ENCODE data around the gene GPM6B.
"Not testable (repeated sequence)": the region's sequence is repeated elsewhere in the genome, so short reads cannot be mapped to it uniquely, and the experiment has no call there.

Gene GPM6B

DNA sequence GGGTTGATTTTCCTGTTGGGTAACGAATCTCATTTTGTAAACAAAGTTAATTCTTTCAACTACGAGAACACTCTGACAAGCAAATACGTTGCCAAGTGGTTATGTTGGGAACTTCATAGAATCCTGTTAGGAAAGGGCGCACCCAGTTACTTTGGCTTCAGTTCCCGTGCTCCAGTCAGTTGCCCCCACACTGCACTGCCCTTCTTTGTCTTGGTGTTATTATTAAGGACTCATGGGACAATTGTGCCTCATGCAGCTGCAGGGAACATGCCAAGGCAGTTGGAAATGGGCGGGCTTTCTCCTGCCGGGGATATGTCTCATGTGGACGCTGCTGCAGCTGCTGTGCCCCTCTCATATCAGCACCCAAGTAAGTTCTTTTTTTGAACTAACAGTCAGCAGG lies 53.4 kb downstream of the GPM6B start:
- no peak for DNase-seq

DNA sequence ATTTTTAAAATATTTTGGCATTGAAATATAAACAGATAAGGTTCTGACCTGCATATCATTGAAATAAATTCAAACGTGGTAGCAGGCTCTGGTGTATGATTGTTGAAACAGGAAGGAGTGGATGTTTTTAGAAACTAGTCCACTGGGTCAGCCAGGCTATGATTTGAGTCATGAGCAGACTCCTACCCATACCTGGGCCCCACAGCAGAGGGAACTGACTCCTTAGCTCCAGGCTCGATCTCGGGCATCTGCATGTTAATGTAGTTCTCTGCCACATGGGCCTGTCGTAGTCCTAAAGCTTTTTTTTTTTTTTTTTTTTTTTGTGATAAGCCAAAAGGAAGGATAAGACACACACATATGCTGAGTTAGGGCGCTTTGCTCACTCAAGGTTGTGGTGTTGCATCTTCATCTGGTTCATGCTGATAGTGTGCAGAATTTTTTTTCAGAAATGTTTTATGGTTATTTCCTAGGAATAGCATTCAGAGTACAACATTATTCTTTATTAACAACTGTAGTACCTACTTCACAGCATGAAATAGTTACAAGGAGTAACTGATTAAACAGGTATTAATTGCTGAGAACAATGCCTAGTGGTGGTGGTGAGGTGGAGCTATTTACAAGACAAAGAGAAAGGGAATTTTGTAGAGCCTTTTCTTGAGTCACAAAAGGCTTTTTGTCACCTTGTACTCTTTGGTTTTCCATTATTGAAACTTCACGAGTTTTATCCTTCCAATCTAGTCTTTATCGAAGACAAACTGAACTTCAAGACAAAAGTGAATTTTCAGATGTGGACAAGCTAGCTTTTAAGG lies 55.1 kb downstream of the GPM6B start:
- no peak for DNase-seq

DNA sequence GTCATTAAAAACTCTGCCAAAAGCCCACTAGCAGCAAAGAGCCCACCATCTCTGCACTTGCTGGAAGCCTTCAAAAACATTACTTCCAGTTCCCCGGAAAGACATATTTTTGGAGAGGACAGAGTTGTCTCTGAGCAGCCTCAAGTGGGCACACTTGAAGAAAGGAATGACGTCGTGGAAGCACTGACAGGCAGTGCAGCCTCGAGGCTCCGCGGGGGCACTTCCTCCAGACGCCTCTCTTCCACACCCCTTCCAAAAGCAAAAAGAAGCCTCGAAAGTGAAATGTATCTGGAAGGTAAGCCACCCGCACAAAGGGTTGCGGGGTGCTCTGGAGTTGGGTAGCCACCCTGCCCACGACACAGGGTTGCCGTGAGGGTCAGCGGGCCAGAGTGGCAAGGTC lies 56.5 kb downstream of the GPM6B start:
- DNase-seq, result no peak

DNA sequence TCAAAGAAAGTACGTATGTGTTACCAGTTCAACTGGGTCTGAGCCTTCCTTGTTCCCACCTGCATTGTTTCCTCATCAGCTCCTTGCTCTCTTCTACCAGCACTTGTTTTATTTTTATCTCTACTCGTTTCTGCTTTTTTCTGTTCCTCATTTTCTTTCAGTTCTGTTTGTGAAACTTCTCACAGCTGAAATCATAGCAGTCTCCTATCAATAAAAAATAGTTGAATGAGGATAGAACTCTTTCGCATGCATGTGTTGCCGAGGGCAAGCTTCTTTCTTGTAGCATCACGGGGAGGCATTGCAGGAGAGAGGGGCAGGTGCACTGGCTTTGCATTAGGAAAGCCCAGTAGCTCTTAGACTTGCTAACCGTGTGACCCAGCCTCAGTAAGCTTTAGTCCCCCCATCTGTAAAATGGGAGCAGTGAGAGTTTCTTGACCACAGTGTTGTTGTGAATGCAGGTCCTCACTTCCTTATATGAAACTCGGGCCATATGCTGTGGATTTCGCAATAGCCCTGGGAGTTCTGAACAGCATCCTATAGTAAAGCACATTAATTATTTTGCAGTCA lies 57.7 kb downstream of the GPM6B start:
- peak in 1 of 2 donors; percentile 18 for DNase-seq

DNA sequence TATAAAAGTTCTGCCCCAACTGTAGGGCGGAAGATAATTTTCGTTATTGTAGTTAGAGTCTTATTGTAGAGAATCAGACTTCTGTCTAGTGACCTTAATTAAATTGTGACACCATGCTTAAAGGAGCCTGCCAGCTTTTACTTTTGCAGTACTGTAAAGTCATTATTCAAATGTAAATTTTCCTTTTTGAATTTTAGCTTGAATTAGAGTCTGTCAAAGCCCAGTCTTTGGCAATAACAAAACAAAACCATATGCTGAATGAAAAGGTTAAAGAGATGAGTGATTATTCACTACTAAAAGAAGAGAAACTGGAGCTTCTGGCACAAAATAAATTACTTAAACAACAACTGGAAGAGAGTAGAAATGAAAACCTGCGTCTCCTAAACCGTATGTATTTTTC lies 60.5 kb downstream of the GPM6B start:
- no peak for DNase-seq

DNA sequence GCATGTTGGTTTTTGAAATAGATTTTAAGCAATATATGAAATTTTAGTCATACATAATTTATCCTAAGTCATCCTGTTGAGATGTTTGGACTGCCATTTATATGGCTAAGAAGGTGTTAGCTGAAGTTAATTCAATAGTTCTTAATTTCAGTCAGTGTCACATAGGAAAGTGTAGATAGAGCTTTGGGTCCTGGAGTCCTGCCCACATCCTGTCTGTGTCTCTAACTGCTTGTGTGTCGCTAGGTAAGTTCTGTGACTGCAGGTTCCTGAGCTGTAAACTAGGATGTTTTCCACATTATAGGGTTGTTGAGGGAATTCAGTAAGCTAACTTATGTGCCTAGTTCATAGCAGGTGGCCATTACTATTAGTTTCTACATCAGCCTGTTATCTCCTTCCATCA lies 61.6 kb downstream of the GPM6B start:
- no peak for DNase-seq

DNA sequence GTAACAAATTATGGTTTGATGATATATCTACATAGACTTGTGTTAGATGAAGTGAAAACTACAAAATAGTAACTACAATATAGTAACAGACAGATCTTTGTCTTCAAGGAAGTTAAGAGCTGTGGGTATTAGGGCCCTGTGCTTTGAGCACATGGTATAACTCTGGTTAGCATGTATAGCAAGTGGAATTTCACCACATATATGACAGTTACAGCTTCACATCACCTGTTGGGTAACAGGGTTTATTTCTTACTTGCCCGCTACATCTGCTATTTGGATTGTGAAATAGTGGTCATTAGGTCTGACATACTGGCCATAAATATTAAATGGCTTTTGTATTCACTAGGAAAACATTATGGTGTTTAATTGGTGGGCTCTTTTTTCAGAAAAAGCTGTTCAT lies 62.1 kb downstream of the GPM6B start:
- DNase-seq, result no peak

DNA sequence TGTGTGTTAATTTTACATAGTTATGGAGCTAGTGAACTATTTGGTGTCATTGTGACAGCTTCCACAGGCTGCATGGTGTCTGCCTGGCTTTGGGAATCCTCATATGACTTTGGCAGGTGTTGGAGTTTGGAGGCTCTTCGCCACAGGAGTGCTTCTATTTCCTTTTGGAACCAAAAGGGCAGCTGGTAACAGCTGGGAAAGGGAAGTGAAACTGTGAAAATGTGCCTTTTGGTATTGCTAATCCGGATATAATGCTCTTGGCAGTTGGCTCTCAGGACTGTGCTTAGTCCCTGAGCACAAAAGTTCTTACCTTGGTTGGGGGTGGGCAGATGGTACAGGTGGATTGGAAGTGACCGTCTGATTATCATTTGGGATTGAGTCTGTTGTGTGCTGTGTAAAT lies 64.2 kb downstream of the GPM6B start:
- peak in 1 of 2 donors; percentile 43 for DNase-seq

DNA sequence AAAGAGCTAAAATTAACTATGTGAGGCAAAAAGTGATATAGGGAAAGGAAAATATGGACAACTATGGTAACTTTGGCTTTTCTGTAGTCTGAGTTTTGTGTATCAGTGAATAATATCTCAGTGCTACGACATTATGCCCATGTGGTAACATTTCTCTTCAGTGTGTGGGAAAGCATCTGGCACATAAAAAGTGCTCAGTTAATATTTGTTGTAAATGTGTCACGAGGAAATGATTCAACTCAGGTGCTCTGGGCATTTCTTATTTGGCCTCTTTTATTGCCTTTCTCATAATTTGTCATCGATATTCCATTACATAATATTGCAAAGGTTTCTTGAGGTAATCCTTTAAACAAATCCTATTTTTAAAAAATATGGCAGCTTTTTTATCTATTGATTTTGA lies 64.8 kb downstream of the GPM6B start:
- no peak for DNase-seq

DNA sequence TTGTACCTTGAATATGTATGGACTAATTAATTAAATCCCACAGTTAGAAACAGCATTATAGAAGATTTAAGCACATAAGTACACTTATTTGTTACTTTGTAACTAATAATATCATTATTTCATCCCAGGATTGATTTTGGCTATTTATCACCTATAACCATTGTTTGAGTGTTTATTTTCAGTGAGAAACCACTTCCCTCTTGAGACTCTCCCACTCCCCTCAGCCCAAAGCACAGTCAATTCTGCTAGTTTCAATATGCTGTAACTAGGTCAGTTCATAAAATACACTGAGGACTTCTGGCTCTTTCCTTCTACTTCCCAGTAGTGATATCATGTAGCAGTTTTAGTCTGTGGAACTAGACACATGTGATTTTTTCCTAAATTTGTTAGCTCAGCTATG lies 66.1 kb downstream of the GPM6B start:
- no peak for DNase-seq

DNA sequence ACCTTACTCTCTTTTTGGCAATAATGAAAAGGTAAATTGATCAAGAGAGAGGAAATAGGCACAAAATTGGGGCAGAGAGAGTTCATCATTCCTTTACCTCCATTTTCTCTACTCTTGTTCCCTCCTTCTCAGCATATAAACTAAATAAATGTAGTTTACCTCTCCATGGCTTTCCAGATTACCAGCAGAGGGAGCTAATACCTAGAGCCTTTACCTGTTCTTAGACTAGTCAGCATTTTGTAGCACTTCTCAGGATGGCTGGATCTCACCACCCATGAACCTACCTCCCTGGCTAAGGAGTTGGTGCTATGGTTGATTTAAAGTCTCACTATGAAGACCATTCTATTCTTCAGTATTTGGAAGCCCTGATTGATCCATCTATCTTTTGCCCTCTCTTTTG lies 66.7 kb downstream of the GPM6B start:
- peak in 1 of 2 donors; percentile 14 for DNase-seq

DNA sequence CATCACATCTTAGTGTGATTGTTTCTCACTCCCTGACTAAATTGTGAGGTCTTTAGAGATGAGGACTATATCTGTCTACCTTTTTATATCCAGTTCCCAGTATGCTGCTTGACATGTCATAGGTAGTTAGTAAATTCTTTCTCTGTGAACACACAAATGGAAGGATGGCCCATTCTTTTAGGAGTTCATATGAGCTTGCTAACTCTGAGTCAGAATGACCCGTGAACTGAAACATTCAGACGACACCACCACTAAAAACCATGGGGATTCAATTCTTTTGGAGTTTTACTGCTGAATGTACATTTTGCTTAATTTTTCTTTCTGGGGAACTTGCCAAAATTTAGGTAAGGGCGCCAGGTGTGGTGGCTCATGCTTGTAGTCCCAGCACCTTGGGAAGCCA lies 68.4 kb downstream of the GPM6B start:
- no peak for DNase-seq

DNA sequence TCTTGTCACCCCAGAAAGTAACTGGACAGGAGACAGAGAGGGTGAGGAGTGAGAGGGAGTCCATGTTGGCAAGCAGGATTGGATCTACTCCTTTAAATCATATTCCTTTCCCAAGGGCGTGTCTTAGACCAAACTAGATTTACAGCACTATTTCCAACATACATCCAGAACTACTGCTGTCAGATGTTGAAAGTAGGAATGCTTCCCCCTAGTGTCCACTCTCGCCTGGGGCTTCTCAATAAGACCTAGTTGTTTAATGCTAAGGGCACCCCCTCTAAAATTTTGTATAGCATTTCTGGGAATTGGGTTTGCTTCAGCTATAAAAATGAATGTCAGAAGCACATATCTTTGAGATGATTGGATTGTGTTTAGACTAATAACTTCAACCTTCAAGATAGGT lies 69.1 kb downstream of the GPM6B start:
- peak in 1 of 2 donors; percentile 34 for DNase-seq

DNA sequence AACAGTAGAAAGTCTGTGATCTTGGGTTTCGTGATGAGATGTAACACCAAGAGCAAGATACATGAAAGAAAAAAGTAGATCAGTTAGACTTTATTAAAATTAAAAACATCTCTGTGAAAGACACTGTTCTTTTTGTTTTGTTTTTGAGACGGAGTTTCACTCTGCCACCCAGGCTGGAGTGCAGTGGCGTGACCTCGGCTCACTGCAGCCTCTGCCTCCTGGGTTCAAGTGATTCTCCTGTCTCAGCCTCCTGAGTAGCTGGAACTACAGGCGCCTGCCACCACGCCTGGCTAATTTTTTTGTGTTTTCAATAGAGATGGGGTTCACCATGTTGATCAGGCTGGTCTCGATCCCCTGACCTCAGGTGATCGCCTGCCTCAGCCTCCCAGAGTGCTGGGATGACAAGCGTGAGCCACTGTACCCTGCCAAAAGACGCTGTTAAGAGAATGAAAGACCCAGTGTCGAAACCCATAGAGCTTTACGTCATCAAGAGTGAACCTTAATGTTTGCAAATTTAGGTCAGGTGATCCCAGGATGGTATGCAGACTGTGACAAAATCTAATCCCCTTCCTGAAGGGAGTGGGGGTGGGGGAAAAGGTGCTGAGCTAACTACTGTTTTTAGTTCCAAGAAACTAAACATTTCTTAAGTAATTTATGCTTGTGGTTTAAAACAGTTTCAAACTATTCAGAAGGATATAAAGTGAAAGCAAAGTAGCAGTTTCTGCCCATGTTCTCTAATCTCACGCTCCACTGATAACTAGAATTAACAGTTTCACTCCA lies 74.3 kb downstream of the GPM6B start:
- DNase-seq, result peak in 1 of 2 donors; percentile 33

DNA sequence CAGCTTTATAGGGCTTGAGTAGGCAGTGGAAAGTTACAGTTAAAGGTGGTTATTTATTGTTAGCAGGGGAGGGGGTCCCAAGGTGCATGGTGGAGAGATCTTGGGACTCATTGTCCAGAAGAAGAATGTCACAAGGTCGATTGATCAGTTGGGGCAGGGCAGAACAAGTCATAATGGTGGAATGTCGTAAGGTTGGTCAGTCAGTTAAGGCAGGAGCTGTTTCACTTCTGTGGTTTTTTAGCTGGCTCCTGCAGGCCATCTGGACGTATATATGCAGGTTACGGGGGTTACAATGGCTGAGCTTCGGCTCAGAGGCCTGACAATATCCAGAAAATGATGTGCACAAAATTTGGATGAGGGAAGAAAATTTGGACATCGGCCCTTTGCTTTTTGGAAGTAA lies 75.2 kb downstream of the GPM6B start:
- no peak for DNase-seq

DNA sequence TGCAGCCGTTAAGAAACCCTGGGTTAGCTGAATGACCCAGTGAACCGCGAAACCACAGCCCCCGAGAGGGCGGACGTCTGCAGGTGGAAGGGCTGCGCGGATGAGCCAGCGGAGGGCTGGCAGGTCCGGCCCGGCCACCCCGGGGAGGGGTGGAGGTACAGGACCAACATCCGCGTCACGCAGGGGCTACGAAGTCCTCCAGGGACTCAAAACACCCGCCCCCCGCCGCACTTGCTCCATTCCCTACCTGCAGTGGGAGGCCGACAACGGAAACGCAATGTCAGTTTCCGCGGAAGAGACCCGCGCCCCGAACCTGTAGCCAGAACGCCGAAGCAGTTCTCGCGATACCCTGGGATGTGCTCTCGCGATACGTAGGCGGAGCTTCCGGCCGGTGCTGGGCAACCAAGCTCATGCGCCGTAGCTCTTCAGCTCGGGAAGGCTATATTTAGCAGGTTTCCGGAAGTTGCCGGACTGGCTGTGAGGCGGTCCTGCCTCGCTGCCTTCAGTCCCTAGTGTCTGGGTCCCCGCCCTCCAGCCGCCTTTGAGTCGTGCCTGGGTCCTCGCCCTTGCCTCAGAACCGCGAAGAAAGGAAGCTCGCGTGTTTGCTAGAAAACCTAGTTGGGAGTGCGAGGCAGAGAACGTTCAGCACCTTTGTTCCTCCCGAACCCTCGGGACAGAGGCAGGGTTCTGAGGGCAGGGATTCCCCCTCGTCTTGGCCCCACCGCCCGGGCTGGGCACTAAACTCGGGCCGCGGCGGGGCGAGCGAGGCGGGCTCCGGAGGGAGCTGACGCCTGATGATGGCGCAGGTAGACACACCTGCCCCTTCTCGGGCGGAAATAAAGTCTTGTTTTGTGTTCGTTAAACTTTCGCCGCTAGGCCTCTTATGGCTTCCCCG lies 82.4 kb downstream of the GPM6B start, which contains the start of the genes OFD1 and TRAPPC2:
TSS of gene OFD1 (plus strand) at position 471 of the 895 bp plus-strand sequence. CDS start at position 795, 324 bp downstream.
TSS of gene TRAPPC2 (minus strand) at position 343 of the 895 bp plus-strand sequence. CDS start 14,657 bp downstream, outside the sequence.
- peak; percentile 90 for DNase-seq

DNA sequence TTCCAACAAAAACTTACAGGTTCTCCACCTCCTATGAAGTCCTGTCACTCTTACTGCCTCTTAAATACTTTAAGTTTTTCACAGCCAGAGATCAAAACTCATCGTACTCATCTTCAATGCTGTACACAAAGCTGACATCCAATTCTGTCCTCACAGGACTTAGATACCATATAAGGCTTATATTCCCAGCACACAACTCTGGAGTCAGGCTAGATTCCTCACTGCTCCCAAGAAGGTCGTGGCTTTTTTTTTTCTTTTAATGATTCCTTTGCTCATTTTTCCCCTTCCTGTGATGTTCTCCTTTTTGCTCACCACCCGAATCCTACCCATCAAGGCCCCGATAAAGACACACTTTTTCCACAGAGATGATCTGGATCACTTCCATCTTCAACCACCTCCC lies 83.4 kb downstream of the GPM6B start:
- no peak for DNase-seq

DNA sequence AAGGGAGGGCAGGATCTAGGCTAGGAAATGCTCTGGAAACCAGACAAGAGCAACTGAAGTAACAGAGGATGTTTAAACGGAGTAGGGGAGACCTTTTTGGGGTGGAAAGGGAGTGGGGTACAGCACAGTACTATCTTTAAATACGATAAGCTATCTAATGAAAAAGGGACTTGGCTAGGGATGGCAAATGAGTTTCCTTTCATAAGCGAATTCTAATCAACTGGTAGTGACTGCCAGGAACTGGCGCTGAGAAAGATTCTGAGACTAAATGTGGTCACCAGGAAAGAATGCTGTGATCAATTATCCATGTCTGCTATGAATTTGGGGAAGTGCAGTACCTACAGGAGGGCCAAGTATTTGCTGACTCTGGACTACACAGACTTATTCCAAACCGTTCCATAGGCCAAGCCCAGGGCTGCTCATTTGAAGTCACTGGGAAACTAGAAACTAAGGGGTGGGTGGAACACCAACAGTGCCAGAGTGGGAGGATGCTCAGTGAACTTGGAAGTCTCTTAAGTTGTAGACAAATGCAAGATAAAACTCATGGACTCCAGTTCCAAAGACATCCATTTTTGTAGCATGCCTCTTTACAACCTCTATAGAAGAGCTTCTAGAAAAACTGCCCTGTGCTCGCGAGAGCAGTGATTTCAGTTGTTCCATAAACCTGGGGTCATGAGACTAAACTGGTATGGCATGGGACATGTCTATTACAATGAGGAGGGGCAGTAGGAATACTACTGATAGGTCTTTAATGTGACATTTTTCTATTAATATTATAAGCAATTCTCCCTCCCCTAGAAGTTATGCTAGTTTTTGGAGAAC lies 84.4 kb downstream of the GPM6B start:
- DNase-seq, result no peak

DNA sequence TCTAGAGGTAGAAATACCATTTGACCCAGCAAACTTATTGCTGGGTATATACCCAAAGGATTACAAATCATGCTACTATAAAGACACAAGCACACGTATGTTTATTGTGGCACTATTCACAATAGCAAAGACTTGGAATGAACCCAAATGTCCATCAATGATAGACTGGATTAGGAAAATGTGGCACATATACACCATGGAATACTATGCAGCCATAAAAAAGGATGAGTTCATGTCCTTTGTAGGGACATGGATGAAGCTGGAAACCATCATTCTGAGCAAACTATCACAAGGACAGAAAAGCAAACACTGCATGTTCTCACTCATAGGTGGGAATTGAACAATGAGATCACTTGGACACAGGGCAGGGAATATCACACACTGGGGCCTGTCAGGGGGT lies 86.4 kb downstream of the GPM6B start:
- not testable (repeated sequence) for DNase-seq

DNA sequence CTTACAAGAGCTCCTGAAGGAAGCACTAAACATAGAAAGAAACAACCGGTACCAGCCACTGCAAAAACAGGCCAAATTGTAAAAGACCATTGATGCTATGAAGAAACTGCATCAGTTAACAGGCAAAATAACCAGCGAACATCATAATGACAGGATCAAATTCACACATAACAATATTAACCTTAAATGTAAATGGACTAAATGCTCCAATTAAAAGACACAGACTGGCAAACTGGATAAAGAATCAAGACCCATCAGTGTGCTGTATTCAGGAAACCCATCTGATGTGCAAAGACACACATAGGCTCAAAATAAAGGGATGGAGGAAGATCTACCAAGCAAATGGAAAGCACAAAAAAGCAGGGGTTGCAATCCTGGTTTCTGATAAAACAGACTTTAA lies 90.3 kb downstream of the GPM6B start:
- not testable (repeated sequence) for DNase-seq

DNA sequence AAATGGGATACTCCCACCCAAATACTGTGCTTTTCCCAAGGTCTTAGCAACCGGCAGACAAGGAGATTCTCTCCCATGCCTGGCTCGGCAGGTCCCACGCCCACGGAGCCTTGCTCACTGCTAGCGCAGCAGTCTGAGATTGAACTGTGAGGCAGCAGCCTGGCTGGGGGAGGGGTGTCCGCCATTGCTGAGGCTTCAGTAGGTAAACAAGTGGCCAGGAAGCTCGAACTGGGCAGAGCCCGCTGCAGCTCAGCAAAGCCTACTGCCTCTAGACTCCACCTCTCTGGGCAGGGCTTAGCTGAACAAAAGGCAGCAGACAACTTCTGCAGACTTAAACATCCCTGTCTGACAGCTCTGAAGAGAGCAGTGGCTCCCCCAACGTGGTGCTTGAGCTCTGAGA lies 92.0 kb downstream of the GPM6B start:
- not testable (repeated sequence) for DNase-seq

Data from inflammatory macrophage treated with lipopolysaccharide for 1 hour (primary cell).